Prostate gland (tissue), 2 donors: ENCODE measurements around the gene OBP2B. TPM values are rescaled to one million over a fixed set of nuclear protein-coding genes. Genes with fewer than 3 reads are reported as not detected.
"Not testable (repeated sequence)": the region's sequence is repeated elsewhere in the genome, so short reads cannot be mapped to it uniquely, and the experiment has no call there.

ENCODE experiments used
- DNase-seq: peaks from one replicate; pipeline ENCODE4 v3.0.0-alpha.2; 2019; ENCODE audit warnings: low spot score
- H3K27ac ChIP-seq, 2 donors: fragments of 200-600 bp; sonication (generic); 2 replicates each; pipeline ENCODE4 v1.5.1; 2017 to 2019
- H3K27me3 ChIP-seq: fragments of 200-600 bp; sonication (generic); replicated peaks from 2 replicates; pipeline ENCODE4 v1.5.1; 2019; ENCODE audit not compliant: insufficient read depth
- H3K36me3 ChIP-seq, 2 donors: fragments of 200-600 bp; sonication (generic); 1 replicate in 1 of 2; 2 replicates in 1 of 2; pipeline versions ENCODE4 v1.5.1 to v1.8.1; 2017 to 2019
- H3K4me1 ChIP-seq: fragments of 200-600 bp; sonication (generic); replicated peaks from 2 replicates; pipeline ENCODE4 v1.5.1; 2019
- H3K4me3 ChIP-seq, 2 donors: fragments of 200-600 bp; sonication (generic); 2 replicates each; pipeline ENCODE4 v1.5.1; 2017 to 2019
- H3K9me3 ChIP-seq: fragments of 200-600 bp; sonication (generic); 2 replicates; pipeline ENCODE4 v1.5.1; 2017
- POLR2A ChIP-seq: fragments of 450-650 bp; IDR thresholded peaks from one replicate; pipeline ENCODE4 v1.6.1; 2016; ENCODE audit warnings: antibody characterized with exemption, mild to moderate bottlenecking
- POLR2AphosphoS5 ChIP-seq: sonication (generic); formaldehyde crosslinking; IDR thresholded peaks from one replicate; pipeline ENCODE4 v1.6.1; 2017; ENCODE audit warnings: antibody characterized with exemption
- WGBS: methylation state at CpG from one replicate; pipeline ENCODE4 v1.1.5; 2018; 5-methylcytosine and 5-hydroxymethylcytosine counted together
- intact Hi-C: fragments of 100-400 bp; cut with DNase I; formaldehyde crosslinking; loops from one replicate; pipeline ENCODE4 v1.14.2; 2022
- total RNA-seq, 2 donors: library from RNA; depleted of rRNA; stranded (reverse); fragments of >200 nt; gene quantifications; one replicate each; pipeline ENCODE4 v1.1.0, GENCODE V29; 2016
- TF ChIP-seq, protein P1 (sequence below), 4 experiments: fragments of 200-600 bp in 2 of 4; fragments of 450-650 bp in 2 of 4; sonication (generic) in 2 of 4; IDR thresholded peaks; 1 replicate in 3 of 4; 2 replicates in 1 of 4; pipeline ENCODE4 v1.5.1; 2016 to 2019; ENCODE audit warnings: antibody characterized with exemption in 4 of 4, mild to moderate bottlenecking in 2 of 4, moderate library complexity in 2 of 4

Gene OBP2B
- total RNA-seq, 2 donors from 2014 or later, result 1.6 to 35.2 TPM

- intact Hi-C loops, result no loop called here
- TF ChIP-seq, protein P1, sequence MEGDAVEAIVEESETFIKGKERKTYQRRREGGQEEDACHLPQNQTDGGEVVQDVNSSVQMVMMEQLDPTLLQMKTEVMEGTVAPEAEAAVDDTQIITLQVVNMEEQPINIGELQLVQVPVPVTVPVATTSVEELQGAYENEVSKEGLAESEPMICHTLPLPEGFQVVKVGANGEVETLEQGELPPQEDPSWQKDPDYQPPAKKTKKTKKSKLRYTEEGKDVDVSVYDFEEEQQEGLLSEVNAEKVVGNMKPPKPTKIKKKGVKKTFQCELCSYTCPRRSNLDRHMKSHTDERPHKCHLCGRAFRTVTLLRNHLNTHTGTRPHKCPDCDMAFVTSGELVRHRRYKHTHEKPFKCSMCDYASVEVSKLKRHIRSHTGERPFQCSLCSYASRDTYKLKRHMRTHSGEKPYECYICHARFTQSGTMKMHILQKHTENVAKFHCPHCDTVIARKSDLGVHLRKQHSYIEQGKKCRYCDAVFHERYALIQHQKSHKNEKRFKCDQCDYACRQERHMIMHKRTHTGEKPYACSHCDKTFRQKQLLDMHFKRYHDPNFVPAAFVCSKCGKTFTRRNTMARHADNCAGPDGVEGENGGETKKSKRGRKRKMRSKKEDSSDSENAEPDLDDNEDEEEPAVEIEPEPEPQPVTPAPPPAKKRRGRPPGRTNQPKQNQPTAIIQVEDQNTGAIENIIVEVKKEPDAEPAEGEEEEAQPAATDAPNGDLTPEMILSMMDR (IDR thresholded peaks at IDR 0.05), result no peak
- TF ChIP-seq POLR2AphosphoS5 (no peak), POLR2A (no peak)
- H3K27ac ChIP-seq, result no peak overlapping the region
- H3K27me3 ChIP-seq, result no peaks in the 10 kb centered on the region
- H3K9me3 ChIP-seq, result no peaks in the 10 kb centered on the region
- 90% methylated on average over 14 of the region's 14 CpGs for WGBS
- H3K4me3 ChIP-seq, result no peak overlapping the region
- DNase-seq, result no peak
- H3K36me3 ChIP-seq, result no peaks in the 10 kb centered on the region
- no peaks in the 10 kb centered on the region for H3K4me1 ChIP-seq
Measured at GRCh38 chr9:133207021-133207531, 2.0 kb downstream of the OBP2B start.

DNA sequence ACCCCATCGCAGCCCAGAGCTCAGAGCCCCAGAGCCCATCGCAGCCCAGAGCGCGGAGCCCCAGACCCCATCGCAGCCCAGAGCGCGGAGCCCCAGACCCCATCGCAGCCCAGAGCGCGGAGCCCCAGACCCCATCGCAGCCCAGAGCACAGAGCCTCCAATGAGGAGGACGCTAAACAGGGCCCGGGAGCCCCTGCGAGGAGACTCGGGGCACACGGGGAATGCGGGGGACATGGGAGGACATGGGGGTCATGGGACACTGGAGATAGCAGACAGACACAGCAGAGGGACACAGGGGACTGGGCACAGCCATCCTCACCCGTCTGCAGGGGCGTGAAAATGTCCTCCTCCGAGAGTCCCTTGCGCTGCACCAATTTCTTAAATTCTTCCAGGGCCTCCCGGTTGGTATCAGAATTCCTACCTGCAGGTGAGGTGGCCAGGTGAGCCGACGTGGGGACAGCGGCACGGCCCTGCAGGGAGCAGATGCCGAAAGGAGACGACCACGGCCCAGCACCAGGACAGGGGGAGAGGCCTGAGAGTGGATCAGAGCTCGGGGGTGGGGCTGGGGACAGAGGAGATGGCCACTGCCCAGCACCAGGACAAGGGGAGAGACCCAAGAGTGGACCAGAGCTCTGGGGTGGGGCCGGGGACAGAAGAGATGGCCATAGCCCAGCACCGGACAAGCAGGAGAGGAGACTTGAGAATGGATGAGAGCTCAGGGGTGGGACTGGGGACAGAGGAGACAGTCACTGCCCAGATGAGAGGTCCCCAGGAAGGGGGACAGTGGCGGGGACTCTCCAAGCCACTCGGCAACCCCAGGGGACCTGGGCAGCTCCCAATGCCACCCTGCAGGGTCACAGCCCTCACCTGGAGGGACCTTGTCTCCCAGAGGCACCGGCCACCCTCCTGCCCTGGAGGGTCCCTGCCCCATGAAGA lies 2.8 kb downstream of the OBP2B start:
- no peaks in the 10 kb centered on the region for H3K27me3 ChIP-seq
- no peak for DNase-seq
- WGBS, result 81% methylated on average over 35 of the region's 35 CpGs
- no peak overlapping the region for H3K4me3 ChIP-seq
- no peak for TF ChIP-seq POLR2AphosphoS5
- no peak for TF ChIP-seq POLR2A
- TF ChIP-seq, protein P1 (IDR thresholded peaks at IDR 0.05), result no peak
- no peak overlapping the region for H3K27ac ChIP-seq
- H3K9me3 ChIP-seq, result no peaks in the 10 kb centered on the region
- no peaks in the 10 kb centered on the region for H3K4me1 ChIP-seq
- H3K36me3 ChIP-seq, result no peaks in the 10 kb centered on the region
- intact Hi-C loops, result no loop called here

DNA sequence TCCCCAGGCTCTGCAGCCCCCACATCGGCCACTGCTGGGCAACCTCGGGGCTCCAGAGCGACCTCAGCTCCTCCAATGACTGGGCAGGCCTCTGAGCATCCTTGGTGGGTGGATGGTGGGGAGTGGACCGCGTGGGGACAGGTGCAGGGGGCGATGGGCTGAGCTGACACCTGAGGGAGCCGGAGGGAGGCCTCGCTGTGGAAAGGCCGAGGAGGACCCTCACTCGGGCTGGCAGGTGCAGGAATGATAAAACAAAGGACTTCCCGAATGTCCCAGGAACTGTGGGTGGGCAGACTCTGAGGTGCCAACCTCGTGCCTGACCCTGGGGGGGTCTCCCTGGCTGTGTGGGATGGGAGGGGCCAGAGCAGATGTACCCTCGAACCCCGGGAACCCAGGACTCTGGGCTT lies 3.6 kb downstream of the OBP2B start:
- DNase-seq, H3K4me3 ChIP-seq, H3K9me3 ChIP-seq, H3K4me1 ChIP-seq, H3K27me3 ChIP-seq, H3K27ac ChIP-seq, intact Hi-C loops, H3K36me3 ChIP-seq: not testable (repeated sequence)
- 73% methylated on average over 8 of the region's 14 CpGs for WGBS

DNA sequence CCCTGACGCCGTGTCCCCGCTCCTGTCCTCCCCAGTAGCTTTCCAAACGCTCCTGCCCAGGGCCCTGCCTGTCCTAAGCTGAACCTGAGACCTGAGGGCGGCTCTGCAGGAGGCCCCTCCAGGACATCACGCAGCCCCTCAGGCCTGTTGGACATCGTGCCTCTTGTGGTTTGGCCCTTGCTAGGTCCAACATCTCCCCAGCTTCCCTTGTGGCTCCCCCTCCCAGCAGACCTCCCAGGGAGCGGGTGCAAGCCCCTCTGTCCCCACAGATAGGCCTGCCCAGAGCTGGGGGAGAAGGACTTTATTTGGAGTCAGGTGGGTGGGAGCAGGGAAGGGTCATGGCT lies 4.1 kb downstream of the OBP2B start:
- 80% methylated on average over 8 of the region's 8 CpGs for WGBS
- intact Hi-C loops, result no loop called here

GRCh38 chr9:133204335-133204992 lies 4.6 kb downstream of the OBP2B start:
- TF ChIP-seq POLR2A (no peak), POLR2AphosphoS5 (no peak)
- TF ChIP-seq, protein P1 (IDR thresholded peaks at IDR 0.05), result no peak
- Histone ChIP-seq H3K27me3 (no peaks in the 10 kb centered on the region), H3K27ac (no peak overlapping the region), H3K4me3 (no peak overlapping the region), H3K9me3 (no peaks in the 10 kb centered on the region), H3K36me3 (no peaks in the 10 kb centered on the region), H3K4me1 (no peaks in the 10 kb centered on the region)
- no peak for DNase-seq
- 93% methylated on average over 17 of the region's 17 CpGs for WGBS
- intact Hi-C loops, result no loop called here

More for the DNA sequence above, 4.1 kb downstream of the OBP2B start:
- Histone ChIP-seq H3K27me3 (no peaks in the 10 kb centered on the region), H3K36me3 (no peaks in the 10 kb centered on the region), H3K4me1 (no peaks in the 10 kb centered on the region), H3K4me3 (no peak overlapping the region), H3K9me3 (no peaks in the 10 kb centered on the region), H3K27ac (no peak overlapping the region)
- no peak for TF ChIP-seq POLR2A
- DNase-seq, result no peak
